Colonic mucosa (tissue), 4 donors: ENCODE results near the gene TAF1C. TPM values are rescaled to one million over a fixed set of nuclear protein-coding genes. Genes with fewer than 3 reads are reported as not detected.

Experiments used
- DNase-seq: peaks from one replicate; pipeline ENCODE4 v3.0.0-alpha.2; 2020
- H3K27ac ChIP-seq: fragments of 200-600 bp; one replicate; pipeline ENCODE4 v1.8.0; 2021
- H3K27me3 ChIP-seq: fragments of 200-600 bp; one replicate; pipeline ENCODE4 v1.8.0; 2021
- H3K36me3 ChIP-seq: fragments of 200-600 bp; one replicate; pipeline ENCODE4 v1.8.0; 2021
- H3K4me1 ChIP-seq: fragments of 200-600 bp; one replicate; pipeline ENCODE4 v1.8.0; 2021; ENCODE audit warnings: mild to moderate bottlenecking
- H3K4me3 ChIP-seq: fragments of 200-600 bp; one replicate; pipeline ENCODE4 v1.8.0; 2021
- H3K9ac ChIP-seq, 2 donors: one replicate each; pipeline ENCODE4 v1.7.0; 2013; ENCODE audit warnings: control low read depth in 2 of 2, low read depth in 2 of 2, low read length in 2 of 2
- H3K9me3 ChIP-seq: fragments of 200-600 bp; one replicate; pipeline ENCODE4 v1.8.0; 2021
- intact Hi-C: fragments of 100-400 bp; cut with DNase I; formaldehyde crosslinking; loops from one replicate; pipeline ENCODE4 v1.14.1; 2022
- total RNA-seq, 2 donors: library from RNA; stranded (reverse); fragmentation: NEBNext Ultra II Directional in 1 of 2; extraction: Animal tissue kit (Norgen Biotek cat#: 25700) in 1 of 2; gene quantifications; one replicate each; pipeline ENCODE4 v1.2.1, GENCODE V29; 2021
- TF ChIP-seq, protein P1 (sequence below): fragments of 200-600 bp; IDR thresholded peaks from one replicate; pipeline ENCODE4 v1.8.0; 2022; ENCODE audit warnings: antibody characterized with exemption, mild to moderate bottlenecking
- donor health status: healthy.
- donor health status: DM: no; HTN: no; CAD: no.
- donor health status: DM: no; HTN: no; CAD: no.

TAF1C gene
- total RNA-seq, 2 donors from 2014 or later, result 17.2 to 45.6 TPM

DNA sequence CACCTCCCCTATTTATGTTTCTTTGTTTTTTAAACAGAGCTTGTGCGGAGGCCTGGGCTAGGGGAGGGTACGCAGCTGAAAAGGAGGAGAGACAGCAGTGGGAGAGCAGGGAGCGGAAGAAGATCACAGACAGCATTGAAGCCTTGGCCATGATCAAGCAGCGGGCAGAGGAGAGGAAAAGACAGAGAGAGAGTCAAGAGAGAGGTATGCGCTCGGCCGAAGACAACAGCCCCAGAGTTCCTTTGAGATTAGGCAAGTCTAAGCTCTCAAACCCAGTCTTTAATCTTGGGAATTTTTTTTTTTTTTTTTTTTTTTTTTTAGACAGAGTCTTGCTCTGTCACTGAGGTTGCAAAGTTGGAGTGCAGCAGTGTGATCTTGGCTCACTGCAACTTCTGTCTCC is 21.1 kb downstream of the TAF1C start:
- intact Hi-C loops, result no loop called here
- Histone ChIP-seq H3K9me3 (no peaks in the 10 kb centered on the region), H3K9ac (no peak overlapping the region), H3K4me1 (no peaks in the 10 kb centered on the region), H3K4me3 (no peak overlapping the region), H3K27ac (no peak overlapping the region), H3K27me3 (no peaks in the 10 kb centered on the region), H3K36me3 (no peaks in the 10 kb centered on the region)
- TF ChIP-seq, protein P1, sequence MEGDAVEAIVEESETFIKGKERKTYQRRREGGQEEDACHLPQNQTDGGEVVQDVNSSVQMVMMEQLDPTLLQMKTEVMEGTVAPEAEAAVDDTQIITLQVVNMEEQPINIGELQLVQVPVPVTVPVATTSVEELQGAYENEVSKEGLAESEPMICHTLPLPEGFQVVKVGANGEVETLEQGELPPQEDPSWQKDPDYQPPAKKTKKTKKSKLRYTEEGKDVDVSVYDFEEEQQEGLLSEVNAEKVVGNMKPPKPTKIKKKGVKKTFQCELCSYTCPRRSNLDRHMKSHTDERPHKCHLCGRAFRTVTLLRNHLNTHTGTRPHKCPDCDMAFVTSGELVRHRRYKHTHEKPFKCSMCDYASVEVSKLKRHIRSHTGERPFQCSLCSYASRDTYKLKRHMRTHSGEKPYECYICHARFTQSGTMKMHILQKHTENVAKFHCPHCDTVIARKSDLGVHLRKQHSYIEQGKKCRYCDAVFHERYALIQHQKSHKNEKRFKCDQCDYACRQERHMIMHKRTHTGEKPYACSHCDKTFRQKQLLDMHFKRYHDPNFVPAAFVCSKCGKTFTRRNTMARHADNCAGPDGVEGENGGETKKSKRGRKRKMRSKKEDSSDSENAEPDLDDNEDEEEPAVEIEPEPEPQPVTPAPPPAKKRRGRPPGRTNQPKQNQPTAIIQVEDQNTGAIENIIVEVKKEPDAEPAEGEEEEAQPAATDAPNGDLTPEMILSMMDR, result no peak
- DNase-seq, result no peak

DNA sequence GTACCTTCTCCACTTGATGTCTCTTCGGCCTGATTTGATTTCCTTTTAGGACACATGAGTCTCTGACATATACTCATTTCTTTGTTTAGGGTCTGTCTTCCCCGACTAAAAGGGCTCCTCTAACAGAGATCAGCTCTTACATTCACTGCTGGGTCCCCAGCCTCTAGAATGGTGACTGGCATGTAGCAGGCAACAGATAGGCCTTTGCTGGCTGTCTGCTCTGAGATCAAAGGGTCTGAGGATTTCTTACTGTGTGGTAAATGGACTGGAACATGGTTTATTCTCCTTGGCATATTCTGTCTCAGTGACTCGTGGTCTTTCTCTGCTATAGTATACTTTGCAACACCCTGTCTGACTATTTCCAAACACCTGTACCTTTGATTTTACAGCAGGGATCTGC is 25.1 kb downstream of the TAF1C start:
- no peaks in the 10 kb centered on the region for H3K4me1 ChIP-seq
- no peaks in the 10 kb centered on the region for H3K36me3 ChIP-seq
- TF ChIP-seq, protein P1, result no peak
- H3K27ac ChIP-seq, result no peak overlapping the region
- DNase-seq, result no peak
- no peaks in the 10 kb centered on the region for H3K27me3 ChIP-seq
- H3K4me3 ChIP-seq, result no peak overlapping the region
- H3K9me3 ChIP-seq, result no peaks in the 10 kb centered on the region
- no peak overlapping the region for H3K9ac ChIP-seq
- intact Hi-C loops, result no loop called here

DNA sequence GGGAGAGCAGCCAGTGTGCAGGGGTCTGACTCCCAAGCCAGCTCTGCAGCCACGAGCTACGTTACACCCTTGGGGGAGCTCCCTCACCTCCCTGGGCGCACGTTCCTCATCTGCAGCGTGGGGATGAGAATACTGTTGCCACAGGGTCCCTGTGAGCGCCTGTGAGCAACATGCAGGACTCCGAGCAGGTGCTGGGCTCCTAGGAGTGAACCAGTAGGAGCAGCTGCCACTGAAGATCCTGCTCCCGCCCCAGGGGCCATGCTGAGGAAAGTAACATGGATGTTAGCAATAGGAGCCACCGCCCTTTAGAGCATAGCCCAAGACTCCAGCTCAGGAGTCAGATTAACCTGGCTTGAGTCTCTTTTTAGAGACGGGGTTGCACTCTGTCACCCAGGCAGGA is 25.8 kb downstream of the TAF1C start:
- H3K27ac ChIP-seq, result no peak overlapping the region
- no peaks in the 10 kb centered on the region for H3K27me3 ChIP-seq
- H3K4me1 ChIP-seq, result no peaks in the 10 kb centered on the region
- DNase-seq, result no peak
- intact Hi-C loops, result no loop called here
- TF ChIP-seq, protein P1, result no peak
- no peak overlapping the region for H3K4me3 ChIP-seq
- no peaks in the 10 kb centered on the region for H3K9me3 ChIP-seq
- H3K36me3 ChIP-seq, result no peaks in the 10 kb centered on the region
- no peak overlapping the region for H3K9ac ChIP-seq

DNA sequence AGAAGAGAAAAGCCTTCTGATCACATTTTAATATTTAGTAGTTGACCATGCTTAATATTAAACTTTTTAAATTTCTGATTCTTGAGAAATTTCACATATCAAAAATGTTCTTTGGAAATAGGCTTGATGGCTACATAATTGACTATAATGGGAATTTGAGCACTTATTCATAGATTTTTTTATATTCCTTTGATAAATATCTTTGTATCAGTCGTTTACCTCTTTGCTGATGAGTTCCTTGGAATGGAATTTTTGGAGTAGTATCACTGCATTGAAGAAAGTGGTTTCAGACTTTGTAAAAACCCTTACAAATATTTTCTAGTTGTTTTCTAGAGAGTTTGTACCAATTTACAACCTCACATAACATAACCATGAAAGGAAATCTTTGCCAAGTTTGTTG is 27.1 kb downstream of the TAF1C start:
- no peak for DNase-seq
- Histone ChIP-seq H3K4me1 (no peaks in the 10 kb centered on the region), H3K36me3 (no peaks in the 10 kb centered on the region), H3K27ac (no peak overlapping the region), H3K9ac (no peak overlapping the region), H3K9me3 (no peaks in the 10 kb centered on the region), H3K4me3 (no peak overlapping the region), H3K27me3 (no peaks in the 10 kb centered on the region)
- TF ChIP-seq, protein P1, result no peak
- intact Hi-C loops, result no loop called here

DNA sequence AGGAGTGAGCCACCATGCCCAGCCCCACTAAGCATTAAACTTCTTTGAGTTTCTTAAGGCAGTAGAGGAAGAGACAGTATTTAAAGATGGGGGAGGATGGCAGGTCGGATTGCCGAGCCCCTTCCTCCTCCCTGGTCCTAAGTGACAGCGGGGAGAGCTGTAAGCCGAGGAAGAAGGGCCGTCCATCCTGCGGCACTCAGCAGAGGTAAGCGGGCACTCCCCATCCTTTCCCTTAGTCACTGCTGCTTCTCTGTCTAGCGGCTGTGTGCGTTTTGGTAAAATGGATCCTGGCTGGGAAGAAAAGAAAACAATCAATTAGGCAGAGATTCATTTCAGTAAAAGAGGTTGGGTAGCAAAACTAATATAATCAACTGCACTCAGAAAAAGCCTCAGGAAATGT is 27.9 kb downstream of the TAF1C start:
- intact Hi-C loops, result no loop called here
- Histone ChIP-seq H3K4me3 (no peak overlapping the region), H3K9ac (no peak overlapping the region), H3K36me3 (no peaks in the 10 kb centered on the region), H3K4me1 (no peaks in the 10 kb centered on the region), H3K27ac (no peak overlapping the region), H3K27me3 (no peaks in the 10 kb centered on the region), H3K9me3 (no peaks in the 10 kb centered on the region)
- DNase-seq, result no peak
- TF ChIP-seq, protein P1, result no peak

DNA sequence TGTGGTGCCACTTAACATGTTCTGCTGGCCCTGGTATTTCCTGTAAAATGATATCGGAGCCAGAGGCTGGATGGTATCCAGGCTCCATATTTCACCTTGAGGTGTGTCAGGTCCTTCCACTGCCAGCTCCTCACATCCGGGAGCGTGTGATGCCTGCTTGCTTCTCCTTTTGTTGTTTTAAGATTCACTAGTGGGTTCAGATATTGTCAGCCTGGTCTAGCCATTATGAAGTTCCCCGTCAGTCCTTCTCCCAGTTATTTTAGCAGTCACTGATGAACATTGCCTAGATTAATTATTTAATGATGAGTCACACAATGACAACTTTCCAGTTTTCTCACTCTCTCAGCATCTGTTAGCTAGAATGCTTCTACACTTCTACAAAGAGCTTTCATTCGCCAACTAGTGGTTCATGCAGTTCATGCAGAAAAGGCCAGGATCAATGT is 30.5 kb downstream of the TAF1C start:
- Histone ChIP-seq H3K4me1 (no peaks in the 10 kb centered on the region), H3K4me3 (no peak overlapping the region), H3K27ac (no peak overlapping the region), H3K9me3 (no peaks in the 10 kb centered on the region), H3K27me3 (no peaks in the 10 kb centered on the region), H3K9ac (no peak overlapping the region), H3K36me3 (no peaks in the 10 kb centered on the region)
- TF ChIP-seq, protein P1, result no peak
- intact Hi-C loops, result no loop called here
- no peak for DNase-seq
